ENCODE results near the gene FAM78A.

DNA sequence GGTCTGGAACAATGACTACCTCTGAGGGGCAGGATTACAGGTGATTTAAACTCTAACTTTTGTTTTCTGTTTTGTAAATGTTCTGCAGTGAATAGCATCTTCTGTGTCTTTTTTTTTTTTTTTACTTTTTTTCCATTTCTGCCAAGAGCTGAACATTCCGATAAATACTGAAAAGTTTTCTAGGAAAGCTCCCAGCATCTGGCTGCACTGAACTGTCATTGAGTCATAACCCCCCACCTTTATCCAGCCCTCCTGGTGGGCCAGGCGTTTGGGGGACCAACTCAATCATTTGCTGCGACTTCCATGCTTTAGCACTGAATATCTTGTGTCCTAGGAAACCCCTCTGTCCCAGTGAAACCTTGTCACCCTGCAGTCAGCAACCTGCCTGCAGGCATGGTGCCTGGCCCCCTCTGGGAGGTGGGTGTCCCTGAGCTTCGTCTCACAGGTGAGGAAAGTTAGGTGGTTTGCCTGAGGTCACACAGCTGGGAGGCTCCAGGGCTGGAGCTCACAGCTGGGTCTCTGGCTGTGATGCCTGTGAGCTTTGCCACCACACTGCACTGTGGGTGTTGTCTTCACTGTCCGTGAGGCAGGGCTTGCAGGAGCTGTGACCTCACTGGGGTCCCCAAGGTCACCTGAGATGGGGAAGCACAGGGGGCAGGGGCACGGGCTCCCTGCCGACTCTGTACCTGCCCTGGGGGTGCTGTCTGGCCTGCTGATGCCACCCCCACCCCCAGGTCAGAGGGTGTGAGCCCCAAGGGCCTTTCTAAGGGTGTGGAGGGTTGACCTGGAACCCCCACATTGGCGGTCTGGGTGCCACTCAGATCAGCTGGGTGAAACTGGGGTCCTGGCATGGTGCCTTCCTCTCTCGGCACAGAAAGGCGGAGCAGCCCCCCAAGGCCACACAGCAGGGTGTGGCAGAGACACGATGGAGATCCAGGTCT lies 27.3 kb upstream of the FAM78A start:
- TF ChIP-seq, protein P1, sequence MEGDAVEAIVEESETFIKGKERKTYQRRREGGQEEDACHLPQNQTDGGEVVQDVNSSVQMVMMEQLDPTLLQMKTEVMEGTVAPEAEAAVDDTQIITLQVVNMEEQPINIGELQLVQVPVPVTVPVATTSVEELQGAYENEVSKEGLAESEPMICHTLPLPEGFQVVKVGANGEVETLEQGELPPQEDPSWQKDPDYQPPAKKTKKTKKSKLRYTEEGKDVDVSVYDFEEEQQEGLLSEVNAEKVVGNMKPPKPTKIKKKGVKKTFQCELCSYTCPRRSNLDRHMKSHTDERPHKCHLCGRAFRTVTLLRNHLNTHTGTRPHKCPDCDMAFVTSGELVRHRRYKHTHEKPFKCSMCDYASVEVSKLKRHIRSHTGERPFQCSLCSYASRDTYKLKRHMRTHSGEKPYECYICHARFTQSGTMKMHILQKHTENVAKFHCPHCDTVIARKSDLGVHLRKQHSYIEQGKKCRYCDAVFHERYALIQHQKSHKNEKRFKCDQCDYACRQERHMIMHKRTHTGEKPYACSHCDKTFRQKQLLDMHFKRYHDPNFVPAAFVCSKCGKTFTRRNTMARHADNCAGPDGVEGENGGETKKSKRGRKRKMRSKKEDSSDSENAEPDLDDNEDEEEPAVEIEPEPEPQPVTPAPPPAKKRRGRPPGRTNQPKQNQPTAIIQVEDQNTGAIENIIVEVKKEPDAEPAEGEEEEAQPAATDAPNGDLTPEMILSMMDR (conservative IDR thresholded peaks at IDR 0.05): no peak
- no peak for TF ChIP-seq EZH2 (IDR thresholded peaks at IDR 0.05; ENCODE audit: low read depth)

Measured in PC-9 (cell line).